ENCODE data around the gene GOLGA1.

GOLGA1 gene

GRCh38 chr9:124835026-124835557 is 105.8 kb downstream of the GOLGA1 start:
- DNase-seq, result no peak

- no peak for DNase-seq
These were observed 106.3 kb downstream of the GOLGA1 start for GRCh38 chr9:124834591-124834990.

DNA sequence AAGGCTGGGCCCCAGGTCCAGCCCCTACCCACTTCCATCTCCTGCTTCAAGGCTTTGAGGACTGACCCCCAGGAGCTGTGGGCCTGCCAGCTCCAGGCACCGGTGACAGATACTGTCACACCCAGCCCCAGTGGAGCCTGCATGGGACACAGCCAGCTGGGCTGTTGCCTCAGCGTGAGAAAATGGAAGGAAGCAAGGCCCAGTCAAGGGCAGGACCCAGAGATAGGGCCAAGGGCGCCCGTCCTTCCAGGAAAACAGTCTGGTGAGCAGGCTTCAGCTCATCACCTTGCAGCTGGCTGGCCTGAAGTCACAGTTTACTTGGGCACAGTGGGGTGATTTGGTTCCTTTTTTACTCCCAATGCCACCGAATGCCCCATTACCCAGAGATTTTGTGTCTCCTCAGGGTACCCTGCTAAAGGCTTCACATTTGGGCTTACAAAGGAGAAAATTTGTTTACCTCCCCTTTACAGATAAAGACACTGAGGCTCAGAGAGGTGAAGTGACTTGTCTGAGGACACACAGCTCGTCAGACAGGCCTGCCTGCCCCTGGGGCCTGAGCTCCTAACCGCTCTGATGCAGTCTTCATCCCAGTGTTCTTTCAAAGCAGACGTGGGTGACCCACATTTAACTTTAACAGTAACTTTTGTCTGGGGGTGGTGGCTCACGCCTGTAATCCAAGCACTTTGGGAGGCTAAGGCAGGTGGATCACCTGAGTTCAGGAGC is 109.1 kb downstream of the GOLGA1 start:
- DNase-seq, result no peak

- DNase-seq, result no peak
These were observed 110.3 kb downstream of the GOLGA1 start for GRCh38 chr9:124830593-124830992.

- DNase-seq, result no peak
These were observed 111.6 kb downstream of the GOLGA1 start for GRCh38 chr9:124829334-124829669.

- DNase-seq, result no peak
These were observed 112.2 kb downstream of the GOLGA1 start for GRCh38 chr9:124828489-124829333.

Data from C1 segment of cervical spinal cord (tissue), 14 donors.